Ascending aorta (tissue), 2 donors: ENCODE results near the gene RLF. TPM values are rescaled to one million over a fixed set of nuclear protein-coding genes. Genes with fewer than 3 reads are reported as not detected.

Experiments
- DNase-seq, 2 donors: peaks; one replicate each; pipeline ENCODE4 v3.0.0-alpha.2; 2019; ENCODE audit warnings: low spot score in 2 of 2
- H3K27ac ChIP-seq, 2 donors: fragments of 200-600 bp; sonication (generic); one replicate each; pipeline ENCODE4 v1.5.1; 2016 to 2017; ENCODE audit warnings: mild to moderate bottlenecking in 1 of 2
- H3K27me3 ChIP-seq: fragments of 200-600 bp; sonication (generic); one replicate; pipeline ENCODE4 v1.5.1; 2017
- H3K36me3 ChIP-seq, 2 donors: fragments of 200-600 bp; sonication (generic); one replicate each; pipeline ENCODE4 v1.5.1; 2016
- H3K4me1 ChIP-seq, 2 donors: fragments of 200-600 bp; sonication (generic); one replicate each; pipeline ENCODE4 v1.5.1; 2016 to 2017; ENCODE audit warnings: mild to moderate bottlenecking in 1 of 2
- H3K4me3 ChIP-seq, 2 donors: fragments of 200-600 bp; sonication (generic); one replicate each; pipeline ENCODE4 v1.5.1; 2016 to 2017; ENCODE audit warnings: mild to moderate bottlenecking in 1 of 2
- H3K9me3 ChIP-seq, 2 donors: fragments of 200-600 bp; sonication (generic); one replicate each; pipeline ENCODE4 v1.5.1; 2016
- CTCF ChIP-seq, 3 experiments: fragments of 200-600 bp in 2 of 3; fragments of 450-650 bp in 1 of 3; sonication (generic) in 2 of 3; IDR thresholded peaks; one replicate each; pipeline ENCODE4 v1.5.1; 2016 to 2019; ENCODE audit warnings: antibody characterized with exemption in 3 of 3, mild to moderate bottlenecking in 1 of 3, moderate library complexity in 1 of 3
- intact Hi-C: fragments of 100-400 bp; cut with DNase I; formaldehyde crosslinking; loops from one replicate; pipeline ENCODE4 v1.15.1; 2023
- total RNA-seq: library from RNA; depleted of rRNA; stranded (reverse); fragments of >200 nt; gene quantifications from one replicate; pipeline ENCODE4 v1.1.0, GENCODE V29; 2016

RLF gene
- total RNA-seq, 1 donor from 2014 or later = 7.1 TPM

DNA sequence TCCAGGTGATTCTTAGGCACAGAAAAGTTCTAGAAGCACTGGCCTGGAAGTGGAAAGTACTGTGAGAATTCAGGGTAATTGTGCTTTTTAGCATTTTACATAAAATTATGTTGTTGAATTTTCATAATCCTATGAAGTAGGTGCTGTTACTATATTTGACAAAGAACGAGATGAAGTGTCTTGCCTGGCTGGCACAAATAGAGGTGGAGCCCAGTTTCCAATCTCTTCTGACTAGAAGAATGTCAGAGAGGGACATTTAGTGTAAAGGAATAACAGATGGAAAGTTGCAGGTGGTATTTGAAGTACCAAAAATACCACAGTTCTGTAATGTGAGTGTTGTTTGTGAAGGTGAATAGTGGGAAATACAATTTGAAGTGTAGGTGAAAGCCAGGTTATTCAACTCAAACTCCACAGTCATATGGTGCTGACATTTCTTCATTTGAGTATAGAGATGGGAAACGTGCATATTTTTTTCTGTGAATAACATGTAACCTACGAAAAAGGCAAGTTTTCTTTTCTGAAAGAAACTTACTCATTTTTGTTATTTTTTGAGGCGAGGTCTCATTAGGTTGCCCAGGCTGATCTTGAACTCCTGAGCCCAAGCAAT is 83.1 kb downstream of the RLF start:
- Histone ChIP-seq H3K27ac (peak overlapping the region; percentile 37 to 43), H3K27me3 (no peaks in the 10 kb centered on the region), H3K4me3 (no peak overlapping the region), H3K36me3 (peaks cover 0 to 5% of the 10 kb centered on the region in 2 donors), H3K4me1 (peaks cover 0 to 12% of the 10 kb centered on the region in 2 donors), H3K9me3 (no peaks in the 10 kb centered on the region)
- intact Hi-C loops = loop anchor here (5.0 kb wide), 1 partner anchor 48 kb away; no protein-coding TSS in a partner anchor
- TF ChIP-seq CTCF (IDR thresholded peaks at IDR 0.05) = no peak
- DNase-seq = no peak

DNA sequence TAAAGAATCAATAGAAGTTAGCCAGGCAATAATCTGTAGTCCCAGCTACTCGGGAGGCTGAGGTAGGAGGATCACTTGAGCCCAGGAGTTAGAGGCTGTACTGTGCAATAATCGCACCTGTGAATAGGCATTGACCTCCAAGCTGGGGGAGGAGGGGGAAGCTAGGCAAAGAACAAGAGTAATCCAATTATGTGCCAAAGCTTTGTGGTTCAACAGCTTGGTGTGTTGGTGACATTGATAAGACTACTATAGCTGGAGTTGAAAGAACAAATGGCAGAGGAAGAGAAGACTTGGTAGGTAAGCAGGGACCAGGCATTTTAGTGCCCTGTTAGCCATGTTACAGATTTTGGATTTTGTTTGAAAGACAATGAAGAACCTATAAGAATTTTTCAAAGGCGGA is 84.5 kb downstream of the RLF start:
- intact Hi-C loops = no loop called here
- Histone ChIP-seq H3K4me3 (no peak overlapping the region), H3K27me3 (no peaks in the 10 kb centered on the region), H3K27ac (no peak overlapping the region), H3K9me3 (no peaks in the 10 kb centered on the region), H3K4me1 (peaks cover 0 to 12% of the 10 kb centered on the region in 2 donors), H3K36me3 (no peaks in the 10 kb centered on the region)
- no peak for TF ChIP-seq CTCF (IDR thresholded peaks at IDR 0.05)
- DNase-seq = no peak

DNA sequence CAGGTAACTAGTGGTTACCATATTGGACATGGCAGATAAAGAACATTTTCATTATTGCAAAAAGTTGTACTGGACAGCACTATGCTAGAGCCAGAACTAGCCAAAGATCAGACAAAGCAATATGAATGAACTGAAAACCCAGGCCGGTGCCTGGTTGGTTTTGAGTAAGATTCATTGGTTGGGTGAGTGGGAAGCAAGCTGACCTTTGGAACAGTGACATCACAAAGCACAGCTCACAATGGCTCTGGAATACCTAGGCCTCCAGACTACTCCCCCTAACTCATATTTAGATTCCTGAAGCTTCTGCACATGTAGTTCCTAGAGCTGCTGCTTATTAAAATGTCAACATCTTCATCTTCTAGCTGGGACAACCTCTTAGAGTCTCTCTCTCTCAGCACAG is 86.5 kb downstream of the RLF start, which contains the start of gene TMCO2:
Gene TMCO2 (plus strand): TSS at position 283 of the 400 bp plus-strand sequence. CDS start 57 bp downstream, at position 340.
- no peak for DNase-seq
- intact Hi-C loops = no loop called here
- Histone ChIP-seq H3K4me3 (no peak within 1 kb of the TSS), H3K27me3 (no peaks in the 10 kb centered on the region), H3K4me1 (peaks cover 0 to 12% of the 10 kb centered on the region in 2 donors), H3K27ac (no peak within 1 kb of the TSS), H3K9me3 (no peaks in the 10 kb centered on the region), H3K36me3 (no peaks in the 10 kb centered on the region)
- no peak for TF ChIP-seq CTCF (IDR thresholded peaks at IDR 0.05)

- intact Hi-C loops = no loop called here
- no peaks in the 10 kb centered on the region for H3K9me3 ChIP-seq
- H3K36me3 ChIP-seq = no peaks in the 10 kb centered on the region
- DNase-seq = no peak
- no peak for TF ChIP-seq CTCF (IDR thresholded peaks at IDR 0.05)
- H3K4me3 ChIP-seq = no peak overlapping the region
- H3K27ac ChIP-seq = no peak overlapping the region
- H3K4me1 ChIP-seq = peaks cover 0 to 6% of the 10 kb centered on the region in 2 donors
- H3K27me3 ChIP-seq = no peaks in the 10 kb centered on the region
Observed at GRCh38 chr1:40248412-40248811, 87.2 kb downstream of the RLF start.

DNA sequence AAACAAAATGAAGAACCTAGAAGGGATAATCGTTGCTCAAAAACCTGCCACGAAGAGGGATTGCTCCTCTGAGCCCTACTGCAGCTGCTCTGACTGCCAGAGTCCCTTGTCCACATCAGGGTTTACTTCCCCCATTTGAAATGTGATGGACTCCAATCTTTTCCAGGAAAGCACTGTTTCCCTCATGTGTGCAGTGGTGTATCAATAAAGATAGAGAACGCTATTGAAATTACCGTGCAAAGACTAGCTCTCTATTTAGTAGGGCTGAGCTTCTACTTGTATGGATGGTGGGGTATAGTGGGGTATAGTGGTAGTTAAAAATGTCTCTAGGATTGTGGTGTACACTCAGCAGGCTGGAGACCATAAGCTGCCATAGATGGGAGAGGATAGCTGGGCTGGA is 90.3 kb downstream of the RLF start:
- no peak for TF ChIP-seq CTCF (IDR thresholded peaks at IDR 0.05)
- Histone ChIP-seq H3K9me3 (no peaks in the 10 kb centered on the region), H3K4me3 (no peak overlapping the region), H3K27me3 (no peaks in the 10 kb centered on the region), H3K27ac (no peak overlapping the region), H3K4me1 (peaks cover 0 to 5% of the 10 kb centered on the region in 2 donors), H3K36me3 (no peaks in the 10 kb centered on the region)
- intact Hi-C loops = no loop called here
- no peak for DNase-seq
